Pulmonary artery endothelial cell (primary cell): ENCODE data around the gene KLHL25. TPM values are rescaled to one million over a fixed set of nuclear protein-coding genes. Genes with fewer than 3 reads are reported as not detected.

Experiments
- DNase-seq: peaks from one replicate; pipeline ENCODE4 v3.0.0-alpha.2; 2011; ENCODE audit warnings: low read depth, low spot score
- total RNA-seq: library from RNA; depleted of rRNA; stranded (reverse); fragments of >200 nt; gene quantifications from 2 replicates; pipeline ENCODE4 v1.2.3, GENCODE V29; 2014

The KLHL25 gene
- total RNA-seq, 1 donor from 2014 or later, result 3.6 TPM

GRCh38 chr15:85748176-85748575, 46.5 kb downstream of the KLHL25 start:
- no peak for DNase-seq

DNA sequence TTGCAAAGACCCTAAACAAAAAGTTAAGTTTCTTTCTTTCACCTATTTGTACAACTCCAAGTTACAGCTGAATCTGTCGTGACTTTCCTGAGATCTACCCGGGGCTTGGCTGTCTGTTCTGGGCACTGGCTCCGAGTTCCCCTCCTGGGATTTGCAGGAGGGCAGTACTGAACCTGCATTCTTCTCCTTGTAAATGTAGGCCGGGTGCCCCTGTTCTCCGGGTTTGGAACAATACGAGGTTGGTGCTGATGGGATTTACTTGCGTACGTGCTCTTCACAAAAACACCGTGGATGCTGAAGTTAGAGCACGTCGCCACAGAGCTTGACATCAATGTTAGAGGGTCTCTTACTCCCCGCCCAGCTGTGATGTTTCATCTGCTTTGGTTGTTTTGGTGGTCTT, 48.1 kb downstream of the KLHL25 start:
- no peak for DNase-seq

DNA sequence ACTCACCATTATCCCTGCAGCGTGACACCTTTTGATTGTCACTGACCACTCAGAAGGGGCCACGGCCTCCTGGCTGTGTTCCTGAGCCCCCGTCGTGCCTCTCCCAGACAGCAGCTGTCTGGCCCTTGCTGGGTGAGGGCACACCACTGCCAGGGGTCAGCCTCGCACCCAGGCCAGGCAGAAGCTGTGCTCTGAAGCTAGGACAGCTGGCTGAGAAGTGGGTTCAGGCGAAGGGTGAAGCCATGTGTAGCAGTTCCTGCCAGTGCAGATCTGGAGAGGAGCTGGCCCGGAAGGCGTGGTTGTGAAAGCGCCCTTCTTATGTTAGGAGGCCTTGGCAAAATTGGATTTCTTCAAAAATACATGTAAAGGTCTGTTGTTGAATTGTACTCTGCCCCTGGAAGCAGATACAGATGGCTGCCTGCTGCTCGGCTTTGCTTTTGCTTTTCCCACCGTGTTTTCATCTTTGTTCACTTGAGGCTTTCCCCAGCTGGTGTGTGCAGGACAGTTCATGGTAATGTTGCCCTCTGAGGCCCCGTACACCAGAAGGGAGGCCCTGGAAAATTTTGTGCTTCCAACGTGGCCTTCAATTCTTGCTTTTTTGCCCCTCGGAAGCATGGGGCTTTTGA, 49.1 kb downstream of the KLHL25 start:
- no peak for DNase-seq

GRCh38 chr15:85745023-85745422, 49.7 kb downstream of the KLHL25 start:
- no peak for DNase-seq

GRCh38 chr15:85744579-85744978, 50.1 kb downstream of the KLHL25 start:
- DNase-seq, result no peak

DNA sequence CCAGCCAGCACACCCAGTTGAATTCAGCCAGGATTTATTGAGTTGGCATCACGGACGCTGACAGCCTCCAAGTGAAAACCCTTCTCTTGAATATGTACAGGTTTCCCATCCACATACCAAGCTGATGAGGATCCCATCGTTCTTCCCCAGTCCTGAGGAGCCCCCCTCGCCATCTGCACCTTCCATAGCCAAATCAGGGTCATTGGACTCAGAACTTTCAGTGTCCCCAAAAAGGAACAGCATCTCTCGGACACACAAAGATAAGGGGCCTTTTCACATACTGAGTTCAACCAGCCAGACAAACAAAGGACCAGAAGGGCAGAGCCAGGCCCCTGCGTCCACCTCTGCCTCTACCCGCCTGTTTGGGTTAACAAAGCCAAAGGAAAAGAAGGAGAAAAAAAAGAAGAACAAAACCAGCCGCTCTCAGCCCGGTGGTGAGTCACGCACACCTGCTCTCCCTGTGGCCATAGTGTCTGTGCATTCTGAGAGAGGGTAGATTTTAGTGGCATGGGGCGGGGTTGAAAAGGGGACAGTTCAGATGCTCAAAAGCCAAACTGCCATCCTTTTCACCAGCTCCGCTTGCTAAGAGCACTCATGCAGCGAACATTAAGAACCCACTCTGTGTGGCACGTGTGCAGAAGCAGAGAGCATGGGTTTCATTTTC, 51.2 kb downstream of the KLHL25 start:
- no peak for DNase-seq

- DNase-seq, result no peak
Observed at GRCh38 chr15:85742186-85742821, 52.4 kb downstream of the KLHL25 start.

- DNase-seq, result no peak
Observed at GRCh38 chr15:85741662-85742061, 53.1 kb downstream of the KLHL25 start.

DNA sequence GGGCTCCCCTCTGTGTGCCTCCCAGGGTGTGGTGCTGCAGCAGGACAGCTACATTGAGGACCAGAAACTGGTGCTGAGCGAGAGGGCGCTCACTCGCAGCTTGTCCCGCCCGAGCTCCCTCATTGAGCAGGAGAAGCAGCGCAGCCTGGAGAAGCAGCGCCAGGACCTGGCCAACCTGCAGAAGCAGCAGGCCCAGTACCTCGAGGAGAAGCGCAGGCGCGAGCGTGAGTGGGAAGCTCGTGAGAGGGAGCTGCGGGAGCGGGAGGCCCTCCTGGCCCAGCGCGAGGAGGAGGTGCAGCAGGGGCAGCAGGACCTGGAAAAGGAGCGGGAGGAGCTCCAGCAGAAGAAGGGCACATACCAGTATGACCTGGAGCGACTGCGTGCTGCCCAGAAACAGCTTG, 53.7 kb downstream of the KLHL25 start:
- no peak for DNase-seq

DNA sequence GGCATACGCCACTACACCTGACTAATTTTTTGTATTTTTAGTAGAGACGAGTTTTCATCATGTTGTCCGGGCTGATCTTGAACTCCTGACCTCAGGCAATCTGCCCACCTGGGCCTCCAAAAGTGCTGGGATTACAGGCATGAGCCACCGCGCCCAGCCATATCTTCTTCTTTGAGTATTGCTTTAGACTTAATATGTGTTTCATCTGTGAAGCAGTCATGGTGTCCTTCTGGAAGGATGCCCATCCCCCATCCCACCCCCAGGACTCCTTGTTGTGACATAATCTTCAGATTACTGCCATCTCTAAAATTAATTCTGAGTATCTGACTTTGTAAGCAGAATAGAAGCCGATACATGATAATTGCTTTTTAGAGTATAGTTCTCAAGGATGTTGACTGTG, 57.7 kb downstream of the KLHL25 start:
- DNase-seq, result no peak

DNA sequence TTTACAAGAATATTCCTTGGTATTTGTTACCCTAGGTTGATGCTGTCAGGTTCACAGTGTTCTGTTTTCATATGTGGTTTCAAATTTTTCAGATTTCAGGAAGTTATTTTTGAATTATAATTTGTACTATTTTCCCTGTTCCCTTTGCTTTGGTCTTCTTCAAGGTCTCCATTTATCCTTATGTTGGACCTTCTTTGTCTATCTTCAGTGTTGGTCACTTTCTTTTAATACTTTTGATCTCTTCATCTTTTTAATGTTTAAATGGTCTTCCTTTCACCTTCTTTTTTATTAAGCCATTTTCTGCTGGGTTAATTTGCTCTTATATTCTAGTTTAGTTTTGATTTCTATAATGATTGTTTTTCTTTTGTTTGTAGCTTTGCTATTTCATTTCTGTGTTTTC, 61.3 kb downstream of the KLHL25 start:
- no peak for DNase-seq

GRCh38 chr15:85730001-85730820, 64.5 kb downstream of the KLHL25 start:
- DNase-seq, result no peak

DNA sequence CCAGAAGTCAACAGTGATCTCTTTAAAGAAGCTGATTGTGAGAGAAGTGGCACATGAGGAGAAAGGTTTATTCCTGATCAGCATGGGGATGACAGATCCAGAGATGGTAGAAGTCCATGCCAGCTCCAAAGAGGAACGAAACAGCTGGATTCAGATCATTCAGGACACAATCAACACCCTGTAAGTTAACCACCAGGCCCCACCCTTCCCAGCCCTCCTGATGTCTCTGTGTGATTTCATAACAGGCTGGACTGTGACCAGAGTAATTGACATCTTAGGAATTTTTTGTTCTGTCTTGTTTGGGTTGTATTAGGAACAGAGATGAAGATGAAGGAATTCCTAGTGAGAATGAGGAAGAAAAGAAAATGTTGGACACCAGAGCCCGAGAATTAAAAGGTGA, 67.7 kb downstream of the KLHL25 start:
- no peak for DNase-seq

DNA sequence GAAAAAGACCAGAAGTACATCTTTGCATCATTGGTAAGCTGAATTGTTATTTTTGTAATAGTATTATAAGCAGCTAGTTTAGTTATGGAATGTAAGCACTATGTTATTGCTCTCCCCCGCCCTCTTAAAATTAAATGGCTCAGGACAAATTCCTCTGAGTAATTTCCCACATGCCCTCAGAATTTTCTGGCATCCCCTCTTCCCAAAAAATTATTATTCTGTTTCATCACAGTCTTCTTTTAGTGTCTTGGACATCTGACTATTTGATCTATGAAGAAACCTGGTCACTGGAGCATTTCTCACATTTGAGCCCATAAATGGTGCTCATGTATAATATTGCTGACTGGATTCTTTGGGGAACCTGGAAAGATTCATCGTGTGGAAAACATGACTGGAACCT, 68.3 kb downstream of the KLHL25 start:
- no peak for DNase-seq

GRCh38 chr15:85725564-85725963, 69.2 kb downstream of the KLHL25 start:
- DNase-seq, result no peak

- no peak for DNase-seq
Observed at GRCh38 chr15:85725019-85725418, 69.7 kb downstream of the KLHL25 start.

DNA sequence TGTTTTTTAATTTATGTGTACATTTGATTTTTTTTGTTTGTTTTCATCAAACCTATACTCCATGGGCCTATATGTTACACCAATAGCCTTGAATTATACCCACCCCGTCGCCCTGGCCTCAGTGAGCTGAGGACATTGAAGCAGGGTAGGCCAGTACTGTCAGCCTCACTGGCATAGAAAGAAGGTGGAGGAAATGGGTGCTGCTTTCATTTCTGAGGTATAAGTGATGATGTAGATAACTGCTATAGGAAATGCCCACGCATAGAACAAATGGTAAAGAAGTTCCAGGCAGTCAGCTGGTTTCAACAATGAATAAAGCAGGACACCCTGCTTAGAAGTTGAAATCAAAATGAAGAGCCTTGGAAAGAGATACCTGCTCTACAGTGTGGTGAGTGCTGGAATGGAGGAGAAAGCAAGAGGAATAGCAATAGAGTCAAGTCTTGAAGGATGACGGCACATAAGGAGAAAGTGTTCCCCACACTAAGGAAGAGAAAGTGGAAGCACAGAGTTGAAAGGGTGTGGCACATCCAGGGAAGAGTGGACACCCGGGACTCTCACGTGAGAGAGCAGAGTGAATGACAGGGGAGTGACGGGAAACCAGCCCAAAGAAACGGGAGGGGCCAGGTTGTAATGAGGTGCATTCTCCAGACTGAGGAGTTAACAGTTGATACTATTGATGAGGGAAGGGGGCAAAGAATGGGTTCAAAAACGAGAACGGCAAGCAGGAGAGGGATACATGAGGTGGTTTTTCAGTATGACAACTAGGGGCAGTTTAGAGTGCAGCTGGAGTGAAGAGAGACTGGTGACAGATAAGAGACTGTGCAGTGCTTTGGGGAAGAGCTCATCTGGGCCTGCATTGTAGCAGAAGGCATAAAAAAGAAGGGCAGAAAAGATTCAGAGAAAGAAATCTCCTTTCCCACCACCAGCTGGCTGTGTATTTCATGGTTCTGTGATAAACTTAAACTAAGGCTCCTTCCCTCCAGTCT, 70.5 kb downstream of the KLHL25 start:
- no peak for DNase-seq

GRCh38 chr15:85722374-85723152, 72.2 kb downstream of the KLHL25 start:
- DNase-seq, result no peak

DNA sequence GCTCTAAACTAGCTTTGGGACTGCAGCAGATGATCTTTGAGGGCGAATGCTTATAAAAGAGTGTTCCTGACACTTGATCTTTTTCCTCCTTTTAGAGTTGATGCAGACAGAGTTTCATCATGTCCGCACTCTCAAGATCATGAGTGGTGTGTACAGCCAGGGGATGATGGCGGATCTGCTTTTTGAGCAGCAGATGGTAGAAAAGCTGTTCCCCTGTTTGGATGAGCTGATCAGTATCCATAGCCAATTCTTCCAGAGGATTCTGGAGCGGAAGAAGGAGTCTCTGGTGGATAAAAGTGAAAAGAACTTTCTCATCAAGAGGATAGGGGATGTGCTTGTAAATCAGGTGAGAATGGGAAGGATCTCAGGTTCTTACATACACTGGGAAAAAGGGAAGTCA, 75.7 kb downstream of the KLHL25 start:
- no peak for DNase-seq
